ENCODE data around the gene GFRA1.
A peak's percentile ranks its signal among the peaks of the same experiment; 100 is the strongest.

The GFRA1 gene

DNA sequence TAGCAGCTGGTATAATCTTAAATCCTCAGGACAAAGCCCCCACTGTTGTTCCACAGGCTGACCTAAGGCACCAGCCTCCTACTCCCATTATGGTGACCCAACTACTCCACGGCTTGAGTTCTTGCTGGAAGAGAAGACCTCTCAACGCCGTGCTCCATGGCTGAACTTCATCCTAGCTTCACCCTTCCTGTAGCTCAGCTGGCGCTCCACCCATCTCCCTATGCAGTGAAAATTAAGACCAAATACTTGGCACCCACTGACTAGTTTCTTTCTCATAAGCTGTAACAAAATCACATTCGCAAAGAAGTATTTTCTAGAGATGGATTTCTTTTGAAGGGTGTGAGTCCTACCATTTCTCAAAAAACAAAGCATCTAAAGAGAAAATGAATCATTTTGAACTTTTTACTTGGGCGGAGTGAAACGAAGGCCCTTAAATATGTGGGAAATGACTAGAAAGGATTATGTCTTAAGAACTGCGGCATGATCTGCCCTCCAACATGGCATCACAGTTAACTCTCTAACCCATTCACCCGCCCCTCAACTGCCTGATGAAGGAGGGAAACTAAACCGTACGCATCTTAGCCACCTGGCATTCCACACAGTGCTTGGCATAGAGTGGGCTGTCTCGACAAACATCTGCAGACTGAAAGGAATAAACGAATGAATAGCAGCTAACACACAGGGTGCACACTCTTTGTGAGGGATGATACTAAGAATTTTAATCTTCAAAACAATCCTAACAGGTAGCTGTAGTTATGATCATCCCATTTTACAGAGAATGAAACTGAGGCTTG is 32.7 kb downstream of the GFRA1 start:
- no peak for DNase-seq

- no peak for DNase-seq
Observed at GRCh38 chr10:116239229-116239628, 33.8 kb downstream of the GFRA1 start.

DNA sequence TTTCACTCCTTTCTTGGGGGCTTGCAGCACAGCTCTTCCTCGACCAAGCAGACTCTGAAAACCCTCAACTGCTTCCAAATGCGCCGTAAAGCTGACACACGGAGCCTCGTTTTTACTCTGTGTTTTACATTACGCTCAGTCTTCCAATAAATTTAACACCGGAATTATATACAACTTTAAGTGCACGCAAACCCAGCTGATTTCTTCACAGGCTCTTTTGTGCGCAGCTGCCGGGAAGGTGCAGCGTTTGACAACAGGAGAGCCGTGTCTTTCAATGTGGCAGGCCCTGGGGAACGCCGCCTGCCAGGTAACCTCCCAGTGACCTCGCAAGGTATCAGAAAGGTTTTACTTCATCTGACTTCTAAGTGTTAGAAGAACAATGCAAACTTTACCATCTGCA is 35.0 kb downstream of the GFRA1 start:
- DNase-seq: no peak

DNA sequence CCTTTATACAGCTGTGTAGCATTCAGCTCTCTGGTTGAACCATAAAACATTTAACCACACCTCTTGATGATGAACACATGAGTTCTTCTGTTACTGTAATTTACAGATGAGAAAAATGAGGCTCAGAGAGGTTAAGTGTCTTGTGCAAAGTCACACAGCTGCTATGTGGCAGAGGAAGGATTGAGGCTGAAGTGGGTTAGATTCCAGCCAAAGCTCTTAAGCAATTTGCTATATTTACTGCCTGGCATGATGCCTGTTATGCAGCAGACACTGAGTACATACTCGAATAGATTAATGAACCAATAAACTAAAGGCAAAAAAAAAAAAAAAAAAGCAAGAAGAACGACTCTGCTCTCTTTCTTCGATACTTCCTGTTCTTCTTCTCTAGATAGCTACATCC is 35.7 kb downstream of the GFRA1 start:
- DNase-seq: no peak

- no peak for DNase-seq
Observed at GRCh38 chr10:116233230-116233629, 39.8 kb downstream of the GFRA1 start.

DNA sequence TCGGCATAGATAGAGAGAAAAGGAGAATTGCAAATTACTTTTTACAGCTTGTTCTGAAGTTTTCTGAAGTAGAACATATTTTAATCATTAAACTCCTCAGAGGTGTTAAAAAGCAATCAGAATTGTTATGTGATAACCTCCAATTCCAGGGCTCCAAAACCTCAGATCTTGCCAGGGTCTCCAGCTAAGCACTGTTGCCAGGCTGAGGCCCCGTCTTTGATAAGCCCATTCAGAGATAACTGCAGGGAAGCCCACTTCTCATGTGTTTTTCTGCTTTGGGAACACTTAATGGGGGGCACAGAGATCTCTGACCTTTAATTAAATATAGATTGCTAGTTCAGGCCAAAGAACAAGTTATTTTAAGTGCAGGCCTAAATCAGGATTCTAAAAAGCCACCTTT is 40.4 kb downstream of the GFRA1 start:
- DNase-seq: no peak

GRCh38 chr10:116226766-116227165 is 46.2 kb downstream of the GFRA1 start:
- DNase-seq: no peak

- DNase-seq: no peak
Observed at GRCh38 chr10:116226053-116226452, 47.0 kb downstream of the GFRA1 start.

DNA sequence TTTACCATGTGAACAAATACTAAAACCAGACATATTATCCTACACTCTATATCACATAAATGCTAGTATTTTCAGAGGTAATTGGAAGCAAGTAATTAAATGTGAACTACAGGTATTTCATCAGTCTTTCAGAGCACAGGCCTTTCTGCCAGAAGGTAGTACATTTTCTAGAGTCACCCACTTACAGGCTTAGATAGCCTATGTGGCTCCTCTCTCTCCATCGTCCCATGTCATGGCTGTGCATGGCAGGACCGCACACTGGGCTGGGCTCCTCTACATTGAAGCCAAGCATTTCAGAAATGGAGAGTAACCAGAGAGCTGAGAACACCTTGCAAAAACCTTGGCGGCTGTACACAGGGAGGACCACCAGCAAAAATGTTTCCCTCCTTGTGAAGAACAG is 49.7 kb downstream of the GFRA1 start:
- DNase-seq: no peak

DNA sequence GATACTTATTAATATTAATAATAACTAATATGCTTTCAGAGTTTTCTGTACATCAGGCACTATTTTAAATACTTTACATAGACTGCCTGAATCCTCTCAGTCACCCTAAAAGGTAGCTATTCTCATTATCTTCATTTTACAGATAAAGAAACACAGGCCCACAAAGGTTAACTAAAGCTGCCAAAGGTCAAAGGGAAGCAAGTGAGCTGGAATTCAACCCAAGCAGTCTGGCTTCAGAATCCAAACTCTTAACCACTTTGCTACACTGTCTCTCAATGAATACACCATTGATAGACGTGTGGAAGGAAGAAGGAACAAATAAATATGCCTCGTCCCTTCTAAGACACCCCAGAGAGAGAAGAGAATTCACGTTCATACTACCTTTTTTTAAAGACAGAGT is 52.0 kb downstream of the GFRA1 start:
- no peak for DNase-seq

GRCh38 chr10:116216676-116217075 is 56.3 kb downstream of the GFRA1 start:
- DNase-seq: no peak

DNA sequence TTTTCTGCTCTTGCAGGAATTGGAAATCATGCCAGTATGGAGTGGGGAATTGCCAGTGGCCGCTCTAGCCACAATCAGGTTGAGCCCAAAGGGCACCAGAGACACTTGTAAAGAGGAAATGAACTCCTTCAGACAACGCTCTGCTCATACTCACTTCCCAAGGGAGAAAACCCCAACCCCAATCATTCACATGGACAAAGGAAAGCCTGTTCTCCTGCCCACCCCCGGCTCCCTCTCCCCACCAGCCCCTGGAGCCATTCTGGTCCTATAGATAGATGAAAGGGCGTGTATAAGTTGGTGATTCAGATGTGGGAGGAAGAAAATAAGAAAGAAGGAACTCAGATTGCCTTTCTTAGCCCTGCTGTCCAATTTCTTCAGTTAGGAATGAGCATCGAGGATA is 57.4 kb downstream of the GFRA1 start:
- DNase-seq: peak; percentile 88

DNA sequence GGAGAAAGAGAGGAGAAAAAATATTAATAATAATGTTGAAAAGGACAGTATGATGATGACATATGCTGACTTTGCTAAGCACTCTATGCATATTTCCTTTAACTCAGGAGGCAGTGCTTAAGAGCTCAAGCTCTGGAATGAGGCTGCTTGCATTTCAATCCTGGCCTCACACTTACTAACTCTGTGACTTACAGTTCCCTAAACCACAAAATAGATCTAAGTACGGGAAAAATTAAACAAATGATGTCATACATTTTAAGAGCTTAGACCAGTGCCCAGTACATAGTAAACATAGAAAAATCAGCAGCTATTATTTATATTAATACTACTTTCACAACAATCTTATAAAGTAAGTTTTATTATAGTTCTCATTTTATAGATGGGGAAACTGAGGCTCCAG is 61.3 kb downstream of the GFRA1 start:
- no peak for DNase-seq

GRCh38 chr10:116210588-116211346 is 62.2 kb downstream of the GFRA1 start:
- no peak for DNase-seq

DNA sequence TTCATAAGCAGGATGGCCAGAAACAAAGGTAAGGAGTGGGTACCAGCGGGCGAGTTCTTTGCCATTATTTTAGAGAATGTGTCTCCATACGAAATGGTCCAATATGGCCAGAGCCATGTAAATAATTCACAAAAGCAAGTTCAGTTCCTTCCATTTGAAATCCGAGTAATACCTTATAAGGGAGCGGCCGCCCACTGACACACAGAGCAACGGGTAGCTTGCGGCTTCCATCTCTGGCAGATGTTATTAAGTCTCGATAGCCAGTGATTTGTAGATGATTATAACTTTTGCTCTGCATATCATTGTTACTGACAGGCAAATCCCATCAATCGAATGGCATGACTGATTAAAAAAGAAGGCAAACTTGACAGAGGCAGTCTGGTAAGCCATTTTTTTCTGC is 63.2 kb downstream of the GFRA1 start:
- no peak for DNase-seq

DNA sequence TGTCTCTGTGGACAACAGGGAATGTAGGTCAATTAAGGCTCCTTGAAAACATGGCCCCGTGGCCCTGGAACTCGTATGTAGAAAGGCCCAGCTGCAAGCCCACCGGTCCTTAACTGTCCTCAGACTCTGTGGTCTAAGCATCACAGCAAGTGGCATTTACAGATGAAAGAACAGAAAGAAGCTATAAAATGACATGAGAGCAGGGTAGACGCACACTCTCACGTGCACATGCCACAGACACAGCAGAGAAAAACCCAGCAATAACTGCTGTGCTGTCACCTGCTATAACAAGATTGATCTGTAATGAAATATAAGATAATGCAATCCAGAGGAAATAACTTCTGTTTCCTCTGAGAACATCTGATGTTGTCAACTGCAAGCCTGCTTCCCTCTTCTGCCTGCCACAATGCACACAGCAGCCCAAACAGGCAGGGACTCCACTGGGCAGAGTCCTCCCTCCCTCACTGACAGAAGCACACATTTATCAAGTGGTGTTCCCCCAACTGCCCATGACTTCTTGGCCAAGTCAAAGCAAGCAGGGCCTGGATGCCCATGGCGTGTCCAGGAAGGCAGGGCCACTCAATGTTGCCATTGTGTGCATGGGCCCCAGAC is 63.9 kb downstream of the GFRA1 start:
- DNase-seq: no peak

- no peak for DNase-seq
Observed at GRCh38 chr10:116207690-116208089, 65.3 kb downstream of the GFRA1 start.

GRCh38 chr10:116203661-116204060 is 69.3 kb downstream of the GFRA1 start:
- no peak for DNase-seq

GRCh38 chr10:116201670-116202430 is 71.2 kb downstream of the GFRA1 start:
- DNase-seq: no peak

DNA sequence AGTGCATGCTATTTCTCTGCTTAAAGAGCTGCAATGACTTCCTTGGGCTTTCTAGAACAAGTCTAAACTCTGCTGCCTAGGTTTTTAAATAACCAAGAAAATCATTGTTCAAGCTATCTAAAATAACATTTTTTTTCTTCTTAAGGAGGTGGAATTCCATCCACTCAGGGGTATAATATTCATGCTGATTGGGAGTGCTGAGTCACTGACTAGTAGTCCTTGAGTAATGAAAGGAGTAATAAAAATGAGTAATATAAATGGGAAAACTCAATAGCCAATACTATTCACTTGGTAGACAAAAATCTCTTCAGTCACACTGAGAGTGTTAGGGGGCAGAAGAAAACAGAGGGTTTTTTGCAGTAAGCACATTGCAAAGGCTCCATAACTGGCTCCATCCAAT is 72.0 kb downstream of the GFRA1 start:
- DNase-seq: no peak

- DNase-seq: no peak
Observed at GRCh38 chr10:116198676-116199035, 74.3 kb downstream of the GFRA1 start.

- no peak for DNase-seq
Observed at GRCh38 chr10:116197946-116198675, 74.9 kb downstream of the GFRA1 start.

- DNase-seq: no peak
Observed at GRCh38 chr10:116195583-116195982, 77.4 kb downstream of the GFRA1 start.

All from islet precursor cell (in vitro differentiated cells).